ACHN (cell line): Measurements from ENCODE around the gene ANO3.

Source experiments
- DNase-seq: peaks from one replicate; pipeline ENCODE4 v3.0.0-alpha.2; 2015
- in situ Hi-C: cut with HindIII; loops from 2 replicates; pipeline ENCODE4 v1.10.0; 2017; ENCODE audit warnings: low sequenced_read_pairs, low pct_ligation_motif_present, low pct_unique_long_range_greater_than_20kb

ANO3 gene

GRCh38 chr11:26473216-26474194 is 141.6 kb downstream of the ANO3 start:
- DNase-seq, result no peak
- in situ Hi-C loops, result no loop called here

- in situ Hi-C loops, result no loop called here
- no peak for DNase-seq
Observed at GRCh38 chr11:26474401-26474800, 142.5 kb downstream of the ANO3 start.

GRCh38 chr11:26477396-26477795 is 145.5 kb downstream of the ANO3 start:
- in situ Hi-C loops, result no loop called here
- DNase-seq, result no peak

GRCh38 chr11:26478710-26479109 is 146.8 kb downstream of the ANO3 start:
- in situ Hi-C loops, result no loop called here
- no peak for DNase-seq

GRCh38 chr11:26480041-26480440 is 148.1 kb downstream of the ANO3 start:
- in situ Hi-C loops, result no loop called here
- DNase-seq, result no peak

- DNase-seq, result no peak
- in situ Hi-C loops, result no loop called here
Observed at GRCh38 chr11:26483108-26483507, 151.2 kb downstream of the ANO3 start.

- in situ Hi-C loops, result no loop called here
- no peak for DNase-seq
Observed at GRCh38 chr11:26490546-26490945, 158.6 kb downstream of the ANO3 start.

GRCh38 chr11:26493616-26494015 is 161.7 kb downstream of the ANO3 start:
- in situ Hi-C loops, result no loop called here
- DNase-seq, result no peak

GRCh38 chr11:26507229-26507628 is 175.3 kb downstream of the ANO3 start:
- in situ Hi-C loops, result no loop called here
- no peak for DNase-seq

GRCh38 chr11:26510164-26510563 is 178.2 kb downstream of the ANO3 start:
- in situ Hi-C loops, result no loop called here
- DNase-seq, result no peak

- in situ Hi-C loops, result no loop called here
- no peak for DNase-seq
Observed at GRCh38 chr11:26510756-26511155, 178.8 kb downstream of the ANO3 start.

- in situ Hi-C loops, result no loop called here
- DNase-seq, result no peak
Observed at GRCh38 chr11:26512196-26512595, 180.3 kb downstream of the ANO3 start.

GRCh38 chr11:26519469-26519868 is 187.5 kb downstream of the ANO3 start:
- DNase-seq, result no peak
- in situ Hi-C loops, result no loop called here

GRCh38 chr11:26522912-26523610 is 191.1 kb downstream of the ANO3 start:
- in situ Hi-C loops, result no loop called here
- DNase-seq, result peak; percentile 51

- in situ Hi-C loops, result no loop called here
- DNase-seq, result no peak
Observed at GRCh38 chr11:26527685-26528084, 195.8 kb downstream of the ANO3 start.

GRCh38 chr11:26537341-26537740 is 205.4 kb downstream of the ANO3 start:
- in situ Hi-C loops, result no loop called here
- DNase-seq, result no peak

GRCh38 chr11:26539517-26539916 is 207.6 kb downstream of the ANO3 start:
- DNase-seq, result no peak
- in situ Hi-C loops, result no loop called here

- in situ Hi-C loops, result no loop called here
- DNase-seq, result no peak
Observed at GRCh38 chr11:26541870-26542269, 209.9 kb downstream of the ANO3 start.

- in situ Hi-C loops, result no loop called here
- no peak for DNase-seq
Observed at GRCh38 chr11:26549176-26549575, 217.2 kb downstream of the ANO3 start.

GRCh38 chr11:26550022-26550421 is 218.1 kb downstream of the ANO3 start:
- in situ Hi-C loops, result no loop called here
- no peak for DNase-seq
